H54 (cell line): Measurements from ENCODE around the gene TEX51.

ENCODE experiments used
- DNase-seq: peaks from one replicate; pipeline ENCODE4 v3.0.0; 2011; ENCODE audit warnings: low spot score, mixed read lengths; ENCODE audit not compliant: insufficient read length
- FAIRE-seq: peaks from 3 replicates; lab custom pipeline; 2011; peaks lifted over from hg19 to GRCh38; lab: Jason Lieb, UNC
- POLR2A ChIP-seq: IDR thresholded peaks from 2 replicates; pipeline ENCODE4 v1.6.1; 2011; ENCODE audit warnings: low read depth, mild to moderate bottlenecking, low read length

TEX51 gene

GRCh38 chr2:126883666-126884040 is 15.0 kb upstream of the TEX51 start:
- no peak for TF ChIP-seq POLR2A
- FAIRE-seq (no peak), DNase-seq (no peak)

GRCh38 chr2:126884861-126885750 is 13.6 kb upstream of the TEX51 start:
- DNase-seq, result no peak
- no peak for TF ChIP-seq POLR2A
- FAIRE-seq, result no peak

- FAIRE-seq, result no peak
- no peak for DNase-seq
- no peak for TF ChIP-seq POLR2A
These were observed 12.9 kb upstream of the TEX51 start for GRCh38 chr2:126885751-126886210.

- peak; percentile 44 for DNase-seq
- no peak for FAIRE-seq
- TF ChIP-seq POLR2A, result no peak; the same call in 1 of the 2 replicates
These were observed 12.3 kb upstream of the TEX51 start for GRCh38 chr2:126886211-126886915.

- no peak for TF ChIP-seq POLR2A
- DNase-seq, result no peak
- FAIRE-seq, result no peak
These were observed 11.8 kb upstream of the TEX51 start for GRCh38 chr2:126886916-126887280.

GRCh38 chr2:126887506-126887905 is 11.2 kb upstream of the TEX51 start:
- no peak for TF ChIP-seq POLR2A
- FAIRE-seq (no peak), DNase-seq (no peak)

- FAIRE-seq, result no peak
- TF ChIP-seq POLR2A, result no peak
- DNase-seq, result no peak
These were observed 10.6 kb upstream of the TEX51 start for GRCh38 chr2:126888046-126888445.

- FAIRE-seq, result no peak
- TF ChIP-seq POLR2A, result no peak
- no peak for DNase-seq
These were observed 9.6 kb upstream of the TEX51 start for GRCh38 chr2:126889071-126889470.

- no peak for DNase-seq
- TF ChIP-seq POLR2A, result no peak
- FAIRE-seq, result no peak
These were observed 9.1 kb upstream of the TEX51 start for GRCh38 chr2:126889496-126890135.

- FAIRE-seq, result no peak
- TF ChIP-seq POLR2A, result no peak
- no peak for DNase-seq
These were observed 8.6 kb upstream of the TEX51 start for GRCh38 chr2:126890136-126890510.

- no peak for FAIRE-seq
- no peak for DNase-seq
- no peak for TF ChIP-seq POLR2A
These were observed 7.9 kb upstream of the TEX51 start for GRCh38 chr2:126890551-126891450.

- FAIRE-seq (no peak), DNase-seq (no peak)
- TF ChIP-seq POLR2A, result no peak
These were observed 6.8 kb upstream of the TEX51 start for GRCh38 chr2:126891681-126892500.
